ENCODE measurements around the gene DCLK1.

DCLK1 gene

GRCh38 chr13:35780613-35781012, 350.6 kb downstream of the DCLK1 start:
- no peak for DNase-seq

- DNase-seq: no peak
Measured at GRCh38 chr13:35771898-35772297, 359.3 kb downstream of the DCLK1 start.

DNA sequence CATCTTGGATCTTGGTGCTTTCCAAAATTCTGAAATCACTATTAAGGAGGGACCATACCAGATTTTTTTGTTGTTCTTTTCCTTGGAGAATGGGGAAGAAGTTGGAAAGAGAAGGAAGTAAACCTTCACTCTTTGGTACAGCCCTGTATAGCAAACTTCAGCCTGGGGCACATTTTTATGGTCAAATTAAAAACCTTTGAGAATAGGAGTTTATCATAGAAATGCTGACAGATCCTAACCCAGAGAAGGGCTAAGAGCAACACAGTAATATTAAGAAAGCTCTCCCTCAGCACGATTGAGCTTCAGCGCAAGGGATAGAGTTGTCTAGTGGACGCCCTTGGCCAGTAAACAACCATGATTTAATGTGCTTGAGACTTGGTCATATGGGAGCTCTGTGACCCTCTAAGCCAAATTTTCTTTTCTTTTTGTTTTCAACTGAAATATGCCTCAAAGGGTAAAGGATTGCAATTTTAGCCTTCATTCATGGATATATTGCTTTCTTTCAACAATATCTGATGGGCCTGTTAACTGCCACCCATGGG, 360.4 kb downstream of the DCLK1 start:
- DNase-seq: no peak

DNA sequence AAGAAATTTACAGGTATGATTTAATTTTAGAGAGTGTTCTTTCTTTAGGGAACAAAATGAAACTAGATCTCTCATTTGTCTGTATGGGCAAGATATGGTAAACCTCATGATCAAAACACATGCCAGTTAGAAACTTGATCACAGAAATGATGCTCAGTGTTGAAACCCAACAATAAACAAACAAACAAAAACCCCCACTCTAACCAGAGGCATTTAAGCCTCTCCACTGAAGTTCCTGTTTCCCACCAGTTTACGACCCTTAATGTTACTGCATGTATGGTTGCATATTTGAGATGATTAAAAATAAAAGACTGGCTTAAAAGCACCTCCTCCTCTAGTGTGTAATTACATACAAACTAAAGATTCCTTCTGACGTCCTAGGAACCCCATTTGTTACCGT, 361.4 kb downstream of the DCLK1 start:
- DNase-seq: no peak

GRCh38 chr13:35768551-35768950, 362.6 kb downstream of the DCLK1 start:
- no peak for DNase-seq

GRCh38 chr13:35768073-35768472, 363.1 kb downstream of the DCLK1 start:
- DNase-seq: no peak

- DNase-seq: no peak
Measured at GRCh38 chr13:35767256-35767976, 363.8 kb downstream of the DCLK1 start.

GRCh38 chr13:35766663-35767062, 364.5 kb downstream of the DCLK1 start:
- DNase-seq: no peak

- DNase-seq: no peak
Measured at GRCh38 chr13:35765941-35766340, 365.2 kb downstream of the DCLK1 start.

DNA sequence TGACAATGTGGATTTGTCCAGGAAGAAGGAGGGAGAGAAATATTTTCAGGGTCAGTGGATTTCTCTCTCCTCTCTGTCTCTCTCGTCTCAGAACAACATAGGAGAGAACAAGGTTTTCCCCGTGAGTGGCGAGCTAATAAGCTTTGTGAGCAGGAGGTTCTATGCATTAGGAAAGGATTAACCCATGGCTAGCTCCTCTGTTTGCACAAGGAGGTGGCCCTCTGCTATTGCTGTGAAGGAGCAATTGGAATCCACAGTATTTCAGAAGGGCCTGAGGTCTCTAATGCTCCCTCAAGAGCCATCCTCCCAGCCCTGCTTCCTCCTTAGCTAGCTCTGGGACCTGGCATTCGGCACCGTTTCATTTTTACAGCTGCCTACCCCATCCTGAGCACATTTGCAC, 365.8 kb downstream of the DCLK1 start:
- no peak for DNase-seq

DNA sequence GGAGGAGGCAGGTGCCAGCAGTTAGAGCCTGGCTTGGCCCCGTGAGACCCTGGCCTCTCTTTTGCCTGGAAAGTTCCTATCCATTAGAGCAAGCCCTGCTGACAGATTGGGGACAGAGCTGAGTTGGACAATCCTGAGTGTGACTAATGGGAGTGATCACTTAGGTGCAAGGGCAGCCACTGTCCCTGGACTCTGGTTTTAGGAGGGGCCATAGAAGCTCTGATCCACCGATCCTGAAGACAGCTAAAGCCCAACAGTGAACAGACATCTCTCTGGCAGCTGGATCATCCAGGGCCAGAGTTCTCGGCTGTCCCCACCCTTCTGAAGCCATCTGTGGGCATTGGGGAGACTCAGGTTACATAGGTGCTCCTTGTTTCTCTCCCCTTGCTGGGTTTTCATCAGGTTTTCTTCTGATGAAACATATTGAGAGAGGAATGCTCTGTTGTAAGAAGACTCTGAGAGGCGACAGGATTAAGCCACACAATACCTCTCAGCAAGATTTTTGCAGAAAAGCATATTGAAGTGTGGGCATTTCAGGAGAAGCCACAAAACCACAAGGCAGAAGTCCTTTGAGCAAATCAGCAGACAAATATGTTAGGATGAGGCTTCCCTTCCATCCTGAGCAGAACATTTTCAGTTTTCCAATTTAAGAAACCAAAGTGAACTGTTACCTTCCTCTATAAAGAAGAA, 366.7 kb downstream of the DCLK1 start:
- no peak for DNase-seq

- DNase-seq: no peak
Measured at GRCh38 chr13:35763782-35764123, 367.4 kb downstream of the DCLK1 start.

GRCh38 chr13:35763060-35763781, 368.0 kb downstream of the DCLK1 start:
- no peak for DNase-seq

GRCh38 chr13:35761440-35762252, 369.5 kb downstream of the DCLK1 start:
- DNase-seq: no peak

DNA sequence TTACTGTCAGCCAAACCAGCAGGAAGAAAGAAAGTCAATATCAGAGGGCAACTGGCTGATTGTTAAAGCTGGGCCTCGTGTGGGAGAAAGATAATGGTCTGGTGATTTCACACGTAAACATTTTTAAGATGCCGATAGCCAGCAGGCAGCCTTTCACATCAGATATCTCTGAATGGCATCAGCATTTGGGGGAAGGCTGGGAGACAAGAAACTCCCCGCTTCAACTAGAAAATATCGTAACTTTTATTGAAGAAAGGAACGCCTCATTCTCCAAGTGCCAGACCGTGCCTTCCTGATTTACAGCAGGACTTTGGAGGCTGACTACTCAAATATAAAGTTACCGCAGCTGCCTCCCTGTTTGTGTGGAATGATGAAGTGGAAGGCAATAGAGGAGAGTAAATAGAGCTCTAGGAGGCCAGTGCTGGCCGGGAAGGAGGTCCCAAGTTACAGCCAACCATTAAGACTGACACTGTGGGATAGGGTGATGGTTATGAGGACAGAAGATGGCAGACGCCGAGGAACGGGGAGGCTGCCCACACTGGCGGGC, 370.4 kb downstream of the DCLK1 start:
- DNase-seq: no peak

GRCh38 chr13:35747594-35747993, 383.6 kb downstream of the DCLK1 start:
- no peak for DNase-seq

DNA sequence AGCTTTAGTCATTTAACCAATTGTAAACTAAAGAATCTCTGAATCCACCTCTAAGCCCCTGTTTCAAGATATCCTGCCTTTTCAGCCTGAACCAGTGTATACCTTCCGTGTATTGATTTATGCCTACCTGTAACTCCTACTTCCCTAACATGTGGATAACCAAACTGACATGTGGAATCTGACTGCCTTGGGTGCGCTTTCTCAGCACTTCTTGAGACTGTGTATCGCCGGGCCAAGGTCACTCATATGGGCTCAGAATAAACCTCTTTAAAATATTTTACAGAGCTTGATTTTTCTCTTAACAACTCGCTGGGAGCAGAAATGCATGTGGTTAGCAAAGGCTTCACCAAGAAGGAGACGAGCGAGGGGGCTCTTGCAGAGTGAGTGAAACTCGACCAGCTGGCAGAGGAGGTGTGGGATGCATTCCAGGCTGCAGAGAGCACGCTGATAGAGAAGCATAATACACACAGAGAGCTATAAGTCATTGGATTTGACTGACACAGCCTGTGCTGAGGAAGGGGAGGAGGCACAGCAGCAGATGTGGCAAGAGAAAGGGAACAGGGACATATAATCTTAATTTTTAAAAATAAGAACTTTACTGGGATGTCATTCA, 386.5 kb downstream of the DCLK1 start:
- DNase-seq: no peak

DNA sequence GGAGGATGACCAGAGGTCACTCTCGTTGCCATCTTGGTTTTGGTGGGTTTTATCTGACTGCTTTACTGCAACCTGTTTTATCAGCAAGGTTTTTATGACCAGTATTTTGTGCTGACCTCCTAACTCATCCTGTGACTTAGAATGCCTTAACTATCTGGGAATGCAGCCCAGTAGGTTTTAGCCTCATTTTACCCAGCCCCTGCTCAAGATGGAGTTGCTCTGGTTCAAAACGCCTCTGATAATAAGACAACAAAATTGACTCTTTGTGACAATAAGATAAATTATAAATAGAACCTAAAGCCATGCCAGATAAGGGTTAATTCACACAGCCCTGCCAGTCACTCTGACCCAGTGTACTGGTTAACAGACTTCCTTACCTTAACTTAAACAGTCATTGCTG, 387.0 kb downstream of the DCLK1 start:
- no peak for DNase-seq

DNA sequence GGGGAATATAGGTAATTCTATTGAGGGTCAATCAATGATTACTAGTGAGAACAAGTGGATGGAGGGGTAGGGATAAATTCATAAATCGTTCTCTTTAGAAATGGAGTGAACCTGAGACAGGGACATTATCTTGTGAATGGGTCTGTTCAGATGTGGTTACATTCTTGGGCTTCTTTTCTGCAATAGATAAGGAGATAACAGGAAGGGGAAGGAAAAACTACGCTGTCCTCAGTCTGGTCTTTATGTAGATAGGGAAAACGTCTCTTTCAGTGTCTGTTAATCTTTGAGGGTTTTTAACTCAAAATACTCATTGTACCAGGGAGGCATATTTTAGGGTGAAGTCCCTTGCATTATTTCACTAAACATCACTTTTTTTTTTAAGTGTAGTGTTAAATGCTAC, 388.0 kb downstream of the DCLK1 start:
- DNase-seq: no peak

GRCh38 chr13:35741657-35742056, 389.5 kb downstream of the DCLK1 start:
- no peak for DNase-seq

DNA sequence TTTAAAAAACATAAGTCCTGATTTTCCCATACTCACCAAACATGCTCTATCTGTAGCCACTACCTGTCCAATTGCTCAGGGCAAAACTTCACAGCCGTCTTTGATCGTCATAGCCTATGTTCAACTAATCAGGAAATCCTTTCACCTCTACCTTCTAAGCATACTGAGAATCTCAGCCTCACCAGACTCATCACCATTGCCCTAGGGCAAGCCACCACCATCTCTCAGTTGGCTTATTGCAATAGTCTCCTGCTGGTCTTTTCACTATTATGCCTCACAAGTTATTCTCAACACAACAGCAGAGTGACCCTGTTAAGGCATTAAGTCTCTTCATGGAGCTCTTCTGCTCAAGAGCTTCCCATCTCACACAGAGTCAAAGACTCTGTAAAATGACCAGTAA, 394.3 kb downstream of the DCLK1 start:
- DNase-seq: no peak

DNA sequence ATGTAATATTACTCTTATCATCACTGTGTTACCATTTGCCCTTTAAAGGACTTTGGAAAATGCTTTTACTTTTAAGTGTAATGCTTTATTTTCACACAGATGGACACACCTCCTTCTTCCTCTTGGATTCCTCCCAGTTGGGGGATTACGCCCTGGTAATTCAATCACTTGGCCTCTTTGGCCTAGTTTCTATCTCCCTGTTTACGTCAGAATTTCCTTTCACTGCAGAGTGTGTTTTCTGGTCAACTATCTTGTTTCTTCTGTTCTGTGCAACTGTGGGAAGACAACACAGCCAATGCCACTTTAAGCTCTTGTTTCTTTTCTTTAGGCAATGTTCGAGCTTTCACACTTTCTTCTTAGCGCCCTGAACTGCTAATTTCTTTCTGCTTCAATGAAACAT, 397.4 kb downstream of the DCLK1 start:
- no peak for DNase-seq

All from activated CD4-positive, alpha-beta T cell treated with anti-CD3 and anti-CD28 coated beads, Interleukin-2, Interleukin-6, amounts not matched to agents 100 ng/mL and 50 ng/mL, durations not matched to agents 16 hours and 8 hours (primary cell).